Thoracic aorta (tissue), 2 donors: ENCODE data around the gene YPEL4. TPM values are rescaled to one million over a fixed set of nuclear protein-coding genes. Genes with fewer than 3 reads are reported as not detected.

ENCODE experiments used
- ATAC-seq: fragments of 150-250 bp; one replicate; pipeline ENCODE4 v1.8.0; 2017; ENCODE audit warnings: low read depth; ENCODE audit not compliant: insufficient number of reproducible peaks, low FRiP score
- DNase-seq: peaks from one replicate; pipeline ENCODE4 v3.0.0-alpha.2; 2020; ENCODE audit warnings: low spot score
- H3K27ac ChIP-seq, 2 donors: fragments of 200-600 bp; sonication (generic); 1 replicate in 1 of 2; 2 replicates in 1 of 2; pipeline ENCODE4 v1.5.1; 2016; ENCODE audit warnings: mild to moderate bottlenecking in 2 of 2, moderate library complexity in 2 of 2
- H3K27me3 ChIP-seq: fragments of 200-600 bp; sonication (generic); replicated peaks from 2 replicates; pipeline ENCODE4 v1.6.0; 2016; ENCODE audit warnings: mild to moderate bottlenecking; ENCODE audit not compliant: insufficient read depth
- H3K36me3 ChIP-seq: fragments of 200-600 bp; sonication (generic); one replicate; pipeline ENCODE4 v1.5.1; 2016
- H3K4me1 ChIP-seq, 2 donors: fragments of 200-600 bp; sonication (generic); 1 replicate in 1 of 2; 2 replicates in 1 of 2; pipeline versions ENCODE4 v1.5.1 to v1.6.0; 2016; ENCODE audit warnings: low read depth in 2 of 2, mild to moderate bottlenecking in 1 of 2; ENCODE audit not compliant: control insufficient read depth in 1 of 2
- H3K4me3 ChIP-seq: fragments of 200-600 bp; sonication (generic); 2 replicates; pipeline ENCODE4 v1.5.1; 2016; ENCODE audit warnings: mild to moderate bottlenecking
- H3K9me3 ChIP-seq: fragments of 200-600 bp; sonication (generic); 2 replicates; pipeline ENCODE4 v1.5.1; 2016
- total RNA-seq, 2 donors: library from RNA; depleted of rRNA; stranded (reverse); fragments of >200 nt; gene quantifications; one replicate each; pipeline versions ENCODE4 v1.1.0 to v1.2.3, GENCODE V29; 2016
- TF ChIP-seq, protein P1 (sequence below): fragments of 200-600 bp; sonication (generic); IDR thresholded peaks from one replicate; pipeline ENCODE4 v1.5.1; 2019; ENCODE audit warnings: antibody characterized with exemption

Gene YPEL4
- total RNA-seq, 2 donors from 2014 or later: 1.1 to 1.2 TPM

DNA sequence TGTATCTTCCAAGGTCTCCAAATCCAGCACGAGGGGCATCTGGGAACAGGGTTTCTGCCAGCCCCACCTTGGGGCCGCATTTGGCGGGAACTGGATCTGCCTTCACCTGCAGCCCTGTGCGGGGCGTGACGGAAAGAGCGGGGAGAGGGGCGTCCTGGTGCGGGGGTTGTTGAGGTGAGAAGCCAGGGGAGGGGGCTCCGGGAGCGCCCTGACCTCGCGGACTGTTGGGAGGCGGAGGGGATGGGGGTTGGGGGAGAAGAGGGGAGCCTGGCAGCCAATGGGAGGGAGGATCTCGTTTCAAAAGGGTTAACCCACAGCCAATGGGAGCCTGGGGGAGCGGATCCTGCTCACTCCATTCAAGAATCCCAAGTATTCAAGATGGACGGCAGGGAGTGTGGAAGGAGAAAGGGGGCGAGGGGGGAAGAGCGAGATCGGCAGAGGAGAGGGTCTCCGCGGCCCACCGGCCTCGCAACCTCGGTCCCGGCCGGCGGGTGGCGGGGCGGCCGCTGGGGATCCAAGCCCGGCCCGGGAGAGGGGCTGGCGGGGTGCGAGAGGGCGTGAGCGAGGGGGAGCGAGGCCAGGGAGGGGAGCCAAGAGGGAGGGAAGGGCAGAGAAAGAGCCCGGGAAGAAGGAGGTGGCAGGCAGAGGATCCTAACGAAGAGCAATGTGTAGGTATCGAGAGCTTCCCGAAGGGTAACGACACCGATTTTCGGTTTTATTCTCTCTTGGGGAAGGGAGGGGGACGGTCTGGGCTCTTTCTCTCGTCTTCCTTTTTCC is 11.5 kb downstream of the YPEL4 start:
- H3K36me3 ChIP-seq: no peaks in the 10 kb centered on the region
- H3K9me3 ChIP-seq: no peaks in the 10 kb centered on the region
- peak overlapping the region; percentile 62 to 77 for H3K27ac ChIP-seq
- peak; percentile 35 for DNase-seq
- peak; percentile 84 for ATAC-seq
- H3K27me3 ChIP-seq: no peaks in the 10 kb centered on the region
- TF ChIP-seq, protein P1, sequence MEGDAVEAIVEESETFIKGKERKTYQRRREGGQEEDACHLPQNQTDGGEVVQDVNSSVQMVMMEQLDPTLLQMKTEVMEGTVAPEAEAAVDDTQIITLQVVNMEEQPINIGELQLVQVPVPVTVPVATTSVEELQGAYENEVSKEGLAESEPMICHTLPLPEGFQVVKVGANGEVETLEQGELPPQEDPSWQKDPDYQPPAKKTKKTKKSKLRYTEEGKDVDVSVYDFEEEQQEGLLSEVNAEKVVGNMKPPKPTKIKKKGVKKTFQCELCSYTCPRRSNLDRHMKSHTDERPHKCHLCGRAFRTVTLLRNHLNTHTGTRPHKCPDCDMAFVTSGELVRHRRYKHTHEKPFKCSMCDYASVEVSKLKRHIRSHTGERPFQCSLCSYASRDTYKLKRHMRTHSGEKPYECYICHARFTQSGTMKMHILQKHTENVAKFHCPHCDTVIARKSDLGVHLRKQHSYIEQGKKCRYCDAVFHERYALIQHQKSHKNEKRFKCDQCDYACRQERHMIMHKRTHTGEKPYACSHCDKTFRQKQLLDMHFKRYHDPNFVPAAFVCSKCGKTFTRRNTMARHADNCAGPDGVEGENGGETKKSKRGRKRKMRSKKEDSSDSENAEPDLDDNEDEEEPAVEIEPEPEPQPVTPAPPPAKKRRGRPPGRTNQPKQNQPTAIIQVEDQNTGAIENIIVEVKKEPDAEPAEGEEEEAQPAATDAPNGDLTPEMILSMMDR: no peak
- H3K4me3 ChIP-seq: peak overlapping the region; percentile 96
- H3K4me1 ChIP-seq: peaks cover 14 to 28% of the 10 kb centered on the region in 2 donors

DNA sequence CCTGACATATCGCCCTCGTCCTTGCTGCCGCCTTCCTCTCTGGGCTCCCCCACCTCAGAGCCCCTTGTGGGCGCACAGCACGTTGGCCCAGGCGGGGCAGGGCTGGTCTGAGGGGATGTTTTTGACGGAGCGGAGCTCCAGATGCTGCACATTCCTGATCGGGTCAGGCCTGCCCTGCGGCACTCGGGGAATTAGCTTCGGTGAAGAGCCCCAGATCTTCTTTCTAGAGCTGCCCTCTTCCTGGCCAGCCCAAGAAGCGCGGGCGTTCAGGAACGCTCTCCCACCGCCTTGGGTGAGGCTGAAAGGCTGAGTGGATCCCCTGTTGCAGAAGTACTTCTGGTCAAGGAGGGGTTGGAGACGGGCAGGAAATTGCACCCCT is 12.1 kb downstream of the YPEL4 start:
- no peak for ATAC-seq
- peak overlapping the region in 1 of 2 donors; percentile 77 for H3K27ac ChIP-seq

DNA sequence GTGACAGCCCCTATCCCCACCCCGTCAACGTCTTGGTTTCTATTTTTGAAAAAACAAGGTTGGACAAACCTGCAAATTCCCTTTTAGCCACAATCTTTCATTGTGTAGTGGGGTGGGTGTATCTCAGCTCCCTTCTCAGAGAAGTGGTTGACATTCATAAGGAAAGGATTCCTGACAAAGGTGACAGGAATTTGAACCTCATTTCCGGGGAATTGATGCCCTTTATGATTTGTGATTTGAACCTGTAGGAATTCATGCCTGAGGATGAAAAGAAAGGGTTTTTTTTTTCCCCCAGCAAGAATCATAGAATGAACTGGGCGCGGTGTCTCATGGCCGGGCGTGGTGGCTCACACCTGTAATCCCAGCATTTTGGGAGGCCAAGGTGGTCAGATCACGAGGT is 14.5 kb downstream of the YPEL4 start:
- Histone ChIP-seq H3K4me3 (no peak overlapping the region), H3K27me3 (no peaks in the 10 kb centered on the region), H3K9me3 (no peaks in the 10 kb centered on the region), H3K36me3 (no peaks in the 10 kb centered on the region), H3K27ac (no peak overlapping the region), H3K4me1 (peaks cover 14 to 22% of the 10 kb centered on the region in 2 donors)
- DNase-seq (no peak), ATAC-seq (no peak)
- TF ChIP-seq, protein P1: no peak

More for the DNA sequence above, 12.1 kb downstream of the YPEL4 start:
- Histone ChIP-seq H3K4me1 (peaks cover 14 to 28% of the 10 kb centered on the region in 2 donors), H3K27me3 (no peaks in the 10 kb centered on the region), H3K4me3 (peak overlapping the region; percentile 96), H3K9me3 (no peaks in the 10 kb centered on the region), H3K36me3 (no peaks in the 10 kb centered on the region)
- DNase-seq: no peak
- TF ChIP-seq, protein P1: no peak

DNA sequence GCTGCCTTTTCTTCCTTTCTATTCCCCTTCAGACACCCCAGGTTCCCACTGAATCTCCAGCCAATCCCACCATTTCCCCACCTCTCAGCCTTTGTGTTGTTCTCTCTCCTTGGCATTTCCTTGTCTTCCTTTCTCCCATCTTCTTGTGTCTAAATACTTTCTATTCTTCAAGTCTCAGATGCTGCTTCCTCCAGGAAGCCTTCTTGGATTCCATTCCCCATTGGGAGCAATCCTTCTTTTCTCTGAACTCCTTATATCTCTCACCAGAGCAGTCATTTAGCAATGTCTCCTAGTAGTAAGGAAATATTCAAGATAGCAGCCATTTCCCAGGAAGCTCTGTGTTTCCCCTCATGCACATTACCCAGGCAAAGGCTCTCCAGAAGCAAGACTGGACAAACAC is 15.4 kb downstream of the YPEL4 start:
- no peak for DNase-seq
- TF ChIP-seq, protein P1: no peak
- H3K36me3 ChIP-seq: no peaks in the 10 kb centered on the region

DNA sequence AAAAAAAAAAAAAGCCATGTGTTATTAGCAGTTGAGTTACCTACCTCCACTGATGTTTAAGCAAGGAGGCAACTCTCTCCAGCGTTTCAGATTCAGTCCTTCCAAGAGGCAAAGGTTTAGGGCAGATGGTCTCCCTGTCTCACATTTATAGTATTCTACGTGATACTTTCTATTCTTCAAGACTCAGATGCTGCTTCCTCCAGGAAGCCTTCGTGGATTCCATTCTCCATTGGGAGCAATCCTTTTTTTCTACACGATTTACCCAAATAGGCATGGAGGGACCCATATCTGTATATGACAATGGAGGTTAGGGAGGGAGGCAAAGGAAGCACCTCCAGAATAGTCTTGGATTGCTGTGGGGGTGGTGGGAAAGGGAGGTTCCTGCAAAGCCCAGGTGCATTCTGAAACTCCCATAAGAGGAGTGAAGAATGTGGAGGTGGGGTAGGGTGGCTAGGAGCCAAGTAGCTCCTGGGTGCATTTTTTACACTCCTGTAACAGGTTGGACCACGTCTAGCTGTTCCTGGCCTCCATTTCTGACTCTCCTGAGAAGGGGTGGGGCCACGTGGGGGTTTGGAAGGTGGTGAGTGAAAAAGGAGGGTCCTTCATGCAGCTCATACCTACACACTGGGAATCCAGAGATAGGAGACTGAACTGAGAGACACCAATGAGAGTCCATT is 16.2 kb downstream of the YPEL4 start:
- H3K27me3 ChIP-seq: no peaks in the 10 kb centered on the region
- H3K4me3 ChIP-seq: no peak overlapping the region
- ATAC-seq (no peak), DNase-seq (no peak)
- TF ChIP-seq, protein P1: no peak
- no peaks in the 10 kb centered on the region for H3K9me3 ChIP-seq
- H3K4me1 ChIP-seq: peaks cover 0 to 7% of the 10 kb centered on the region in 2 donors
- no peaks in the 10 kb centered on the region for H3K36me3 ChIP-seq
- H3K27ac ChIP-seq: no peak overlapping the region

More for the DNA sequence above, 15.4 kb downstream of the YPEL4 start:
- Histone ChIP-seq H3K27ac (no peak overlapping the region), H3K4me1 (peaks cover 6 to 12% of the 10 kb centered on the region in 2 donors), H3K9me3 (no peaks in the 10 kb centered on the region), H3K4me3 (no peak overlapping the region), H3K27me3 (no peaks in the 10 kb centered on the region)
- ATAC-seq: no peak
